HG03045 (cell line): ENCODE results near the gene RPS6KL1.

Source experiments
- ATAC-seq: cut with Tn5 transposase; IDR thresholded peaks from one replicate; pipeline ENCODE4 v1.9.1; 2021; ENCODE audit warnings: mild to moderate bottlenecking, moderate library complexity; ENCODE audit not compliant: unreplicated experiment

The RPS6KL1 gene

DNA sequence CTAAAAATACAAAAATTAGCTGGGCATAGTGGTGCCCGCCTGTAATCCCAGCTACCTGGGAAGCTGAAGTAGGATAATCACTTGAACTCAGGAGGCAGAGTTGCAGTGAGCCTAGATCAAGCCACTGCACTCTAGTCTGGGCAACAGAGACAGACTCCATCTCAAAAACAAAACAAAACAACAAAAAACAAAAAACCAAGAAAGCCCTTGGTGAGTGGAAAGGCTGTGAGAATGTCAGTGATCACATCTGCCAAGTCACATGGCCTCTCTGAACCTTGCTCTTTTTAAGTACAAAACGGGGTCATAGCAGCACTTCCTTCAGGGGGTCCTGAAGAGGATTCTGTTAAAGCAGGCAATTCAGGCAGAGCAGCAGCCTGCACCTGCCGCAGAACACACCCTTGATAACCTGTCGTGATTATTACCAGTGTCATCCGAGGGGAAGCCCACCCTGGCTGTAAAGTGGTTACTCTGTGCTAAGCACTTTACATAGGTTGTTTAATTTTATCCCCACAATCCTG lies 9.6 kb downstream of the RPS6KL1 start:
- no peak for ATAC-seq

DNA sequence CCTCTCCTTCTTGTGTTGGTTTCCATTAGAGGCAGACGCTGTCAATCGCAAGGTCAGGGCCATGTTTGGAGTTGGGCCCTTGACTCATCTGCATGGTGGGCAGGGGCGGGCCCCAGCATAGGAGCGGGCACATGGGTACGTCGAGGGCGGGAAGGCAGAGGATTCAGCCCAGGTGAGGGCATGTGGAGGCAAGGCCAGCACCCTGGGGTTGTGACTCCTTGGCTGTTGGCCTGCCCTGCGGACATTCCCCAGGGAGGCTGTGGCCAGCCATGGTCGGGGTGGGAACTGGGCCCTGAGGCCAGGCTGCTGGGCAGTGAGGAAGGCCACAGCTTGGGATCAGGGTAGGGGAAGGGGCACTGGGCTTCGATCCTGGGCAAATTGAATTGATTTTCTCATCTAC lies 10.3 kb downstream of the RPS6KL1 start:
- no peak for ATAC-seq

DNA sequence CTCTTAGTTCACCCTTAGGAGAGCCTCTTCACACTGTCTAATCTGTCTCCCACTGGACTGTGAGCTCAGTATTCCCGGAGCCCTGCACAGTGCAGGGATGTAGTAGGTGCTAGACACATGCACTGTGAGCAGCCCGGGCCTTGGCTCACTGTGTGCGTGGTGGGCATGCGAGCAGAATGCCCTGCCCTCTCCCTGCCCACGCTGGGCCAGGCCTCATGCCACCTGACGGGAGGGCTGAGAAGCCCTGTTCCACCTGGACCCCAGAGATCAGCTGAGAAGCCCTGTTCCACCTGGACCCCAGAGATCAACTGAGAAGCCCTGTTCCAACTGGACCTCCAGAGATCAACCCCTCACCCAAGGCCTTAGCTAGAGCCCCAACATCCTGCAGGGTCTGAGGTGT lies 10.9 kb downstream of the RPS6KL1 start:
- no peak for ATAC-seq

DNA sequence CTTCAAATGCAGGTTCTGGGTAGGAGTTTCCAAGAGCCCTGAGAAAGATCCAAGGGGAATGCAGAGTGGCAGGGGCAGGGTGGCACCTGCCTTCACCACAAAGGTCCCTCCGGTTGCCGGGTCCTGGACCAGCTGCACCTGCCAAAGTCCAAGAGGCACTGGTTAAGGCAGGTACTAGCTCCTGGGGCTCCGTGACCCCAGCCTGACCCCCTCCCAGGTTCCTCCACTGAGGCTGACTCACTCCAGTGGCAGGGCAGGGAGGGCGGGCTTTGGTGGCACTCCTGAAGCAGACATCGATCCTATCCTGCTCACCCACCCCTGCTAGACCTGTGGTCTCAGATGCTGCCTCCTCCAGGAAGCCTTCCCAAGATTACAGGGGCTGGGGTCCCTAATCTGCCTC lies 11.4 kb downstream of the RPS6KL1 start:
- ATAC-seq, result no peak

DNA sequence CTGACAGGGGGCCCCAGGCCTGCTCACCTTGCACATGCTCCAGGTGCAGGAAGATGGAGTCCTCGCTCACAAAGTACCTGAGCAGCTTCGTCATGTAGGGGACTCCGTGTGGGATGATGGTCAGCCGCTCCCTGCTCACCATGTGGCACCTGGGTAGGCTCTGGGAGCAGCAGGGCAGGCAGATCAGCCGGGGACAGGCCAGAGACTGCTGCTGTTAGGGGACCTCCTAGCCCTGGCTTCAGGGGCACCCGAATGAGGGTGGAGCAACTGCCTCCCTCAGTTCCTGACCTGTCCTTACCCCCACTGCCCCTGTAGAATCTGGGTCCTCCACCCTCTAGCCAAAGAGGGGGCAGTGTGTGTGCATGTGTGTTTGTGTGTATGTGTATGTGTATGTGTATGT lies 11.8 kb downstream of the RPS6KL1 start:
- no peak for ATAC-seq

DNA sequence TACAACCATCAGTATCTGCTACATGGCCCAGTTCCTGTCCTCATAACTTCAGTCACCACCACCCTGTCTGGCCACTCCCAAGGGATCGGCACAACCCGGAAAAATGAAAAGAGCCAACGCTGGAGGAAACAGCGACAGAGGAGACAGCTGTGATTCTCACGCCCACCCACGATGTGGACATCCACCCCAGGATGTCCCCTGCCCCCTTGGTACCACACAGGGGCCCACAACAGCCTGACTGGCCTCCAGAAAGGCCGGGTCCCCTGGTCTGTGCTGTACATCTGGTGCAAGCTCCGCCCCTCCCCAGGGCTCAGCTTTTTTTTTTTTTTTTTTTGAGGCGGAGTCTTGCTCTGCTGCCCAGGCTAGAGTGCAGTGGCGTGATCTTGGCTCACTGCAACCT lies 12.5 kb downstream of the RPS6KL1 start:
- no peak for ATAC-seq

DNA sequence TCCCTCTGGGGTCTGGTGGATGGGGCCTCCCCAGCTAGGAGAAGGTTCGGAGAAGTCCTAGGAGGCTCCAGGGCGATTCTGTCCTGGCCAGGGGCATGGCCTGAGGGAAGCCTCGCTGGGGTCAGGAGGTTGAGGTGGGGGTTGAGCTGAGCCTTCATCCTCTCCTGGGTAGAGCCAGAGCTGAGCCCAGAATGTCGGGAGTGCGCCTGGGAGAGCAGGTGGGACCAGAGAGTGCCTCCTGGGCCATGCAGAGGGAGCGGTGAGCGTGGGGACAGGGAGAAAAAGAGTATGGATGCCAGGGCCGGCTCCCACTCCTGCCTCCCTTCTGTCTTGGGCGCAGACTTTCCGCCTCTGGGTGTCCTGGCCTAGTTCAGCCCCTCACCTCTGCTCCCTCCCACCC lies 13.1 kb downstream of the RPS6KL1 start:
- no peak for ATAC-seq

DNA sequence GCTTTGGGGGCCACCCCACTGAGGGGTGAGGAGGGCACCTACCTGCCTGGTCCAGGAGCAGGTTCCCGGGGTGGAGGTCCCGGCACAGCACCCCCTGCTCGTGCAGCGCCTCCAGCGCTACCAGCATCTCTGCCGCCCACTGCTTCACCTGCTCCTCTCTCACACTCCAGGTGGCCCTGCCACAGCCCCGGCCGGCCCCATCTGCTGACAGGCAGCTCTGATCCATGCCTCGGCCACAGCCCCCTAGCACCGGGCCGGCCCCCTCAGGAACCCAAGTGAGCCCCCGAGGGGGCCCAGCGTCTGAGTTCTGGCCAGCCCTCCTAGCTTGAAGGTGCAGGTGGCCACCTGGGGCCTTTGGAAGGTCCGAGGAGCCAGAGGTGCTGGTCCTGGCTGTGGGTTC lies 13.6 kb downstream of the RPS6KL1 start:
- no peak for ATAC-seq

DNA sequence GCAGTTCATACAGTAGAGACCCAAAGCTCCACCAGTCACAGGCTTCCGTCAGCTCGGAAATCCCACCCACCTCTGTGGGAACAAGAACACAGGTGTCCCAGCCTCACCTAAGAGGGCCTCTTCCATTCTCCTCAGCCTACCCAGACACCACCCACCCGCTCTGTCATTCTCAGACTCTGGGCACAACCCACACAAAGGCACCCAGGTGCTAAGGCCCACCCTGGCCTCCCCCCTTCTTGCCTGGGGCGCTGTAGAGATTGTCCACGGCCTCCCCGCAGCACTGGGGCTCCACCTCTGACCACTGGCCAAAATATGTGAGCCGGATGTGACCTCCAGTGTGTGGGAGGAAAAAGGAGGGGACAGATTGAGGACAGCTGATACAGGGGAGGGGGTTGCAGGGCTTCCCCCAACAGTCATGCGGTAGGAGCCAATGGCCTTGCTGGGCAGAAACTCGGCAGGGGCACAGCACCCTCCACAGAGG lies 14.2 kb downstream of the RPS6KL1 start:
- no peak for ATAC-seq

DNA sequence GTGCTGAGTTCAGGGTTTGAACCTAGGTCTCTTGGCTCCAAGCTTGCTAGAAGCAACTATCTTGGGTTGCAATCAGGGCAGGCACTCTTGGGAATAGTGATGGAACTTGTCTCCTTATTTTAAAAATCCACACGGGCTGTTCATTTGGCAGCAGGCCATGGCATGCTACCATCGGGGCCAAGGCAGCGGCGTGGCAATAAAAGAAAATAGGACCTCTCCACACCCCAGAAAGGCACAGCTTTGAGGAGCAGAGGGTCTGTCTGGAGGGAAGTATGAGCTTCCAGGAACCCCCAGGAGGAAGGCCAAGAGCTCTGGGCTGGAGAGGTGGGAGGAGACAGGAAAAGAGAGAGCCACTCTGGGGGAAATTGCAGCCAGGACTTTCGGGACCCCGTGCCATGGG lies 15.3 kb downstream of the RPS6KL1 start:
- ATAC-seq, result no peak

DNA sequence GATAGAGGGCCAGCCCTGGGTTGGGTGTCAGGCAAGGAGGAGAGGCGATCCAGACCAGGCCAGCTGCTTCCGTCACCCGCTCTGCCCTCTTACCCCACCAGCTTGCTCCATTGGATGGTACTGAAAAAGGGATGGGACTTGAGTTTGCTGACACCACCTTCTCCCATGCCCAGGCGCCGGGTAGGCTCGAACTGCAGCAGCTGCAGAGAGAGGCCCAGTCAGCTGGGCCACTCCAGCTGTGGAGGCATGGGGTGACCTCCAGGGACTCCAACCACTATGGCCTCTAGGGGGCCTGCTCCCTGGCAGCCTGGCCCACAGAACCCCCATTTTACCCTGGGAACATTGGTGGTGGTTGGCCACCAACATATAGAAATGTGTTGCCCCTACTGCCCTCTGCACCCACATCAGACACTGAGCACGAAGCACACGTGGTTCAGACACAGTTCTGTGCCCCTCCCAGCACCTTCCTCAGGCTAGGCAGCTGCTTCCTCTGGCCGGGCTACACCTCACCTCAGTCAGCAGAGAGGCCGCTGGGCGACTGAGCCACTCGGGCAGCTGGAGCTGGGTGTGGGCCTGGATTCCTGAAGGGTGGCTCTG lies 16.0 kb downstream of the RPS6KL1 start:
- no peak for ATAC-seq

DNA sequence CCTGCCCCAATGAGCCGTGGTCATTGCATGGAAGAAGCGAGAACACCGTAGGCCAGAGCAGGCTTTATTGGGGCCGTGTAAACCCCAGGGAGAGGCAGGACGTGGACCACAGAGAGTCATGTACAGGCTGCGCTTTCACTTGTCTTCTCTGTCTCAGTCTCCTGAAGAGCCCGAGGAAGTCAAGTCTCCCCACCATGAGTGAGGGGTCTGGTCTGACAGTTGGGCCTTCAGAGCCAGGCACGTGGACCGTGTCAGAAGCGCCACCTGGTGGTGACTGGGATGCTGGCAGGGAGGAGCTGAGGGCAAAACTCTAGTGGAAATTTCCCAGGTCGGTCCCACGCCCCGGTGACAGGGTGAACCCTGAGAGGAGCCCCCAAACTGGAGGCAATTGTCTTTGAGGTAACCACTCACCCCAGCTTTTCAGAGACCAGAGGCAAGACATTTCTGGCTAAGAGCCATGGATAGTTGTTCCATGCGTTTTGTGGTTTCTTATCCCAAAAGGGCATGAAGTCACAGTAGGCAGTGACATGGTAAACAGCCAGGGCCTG lies 17.4 kb downstream of the RPS6KL1 start:
- no peak for ATAC-seq

DNA sequence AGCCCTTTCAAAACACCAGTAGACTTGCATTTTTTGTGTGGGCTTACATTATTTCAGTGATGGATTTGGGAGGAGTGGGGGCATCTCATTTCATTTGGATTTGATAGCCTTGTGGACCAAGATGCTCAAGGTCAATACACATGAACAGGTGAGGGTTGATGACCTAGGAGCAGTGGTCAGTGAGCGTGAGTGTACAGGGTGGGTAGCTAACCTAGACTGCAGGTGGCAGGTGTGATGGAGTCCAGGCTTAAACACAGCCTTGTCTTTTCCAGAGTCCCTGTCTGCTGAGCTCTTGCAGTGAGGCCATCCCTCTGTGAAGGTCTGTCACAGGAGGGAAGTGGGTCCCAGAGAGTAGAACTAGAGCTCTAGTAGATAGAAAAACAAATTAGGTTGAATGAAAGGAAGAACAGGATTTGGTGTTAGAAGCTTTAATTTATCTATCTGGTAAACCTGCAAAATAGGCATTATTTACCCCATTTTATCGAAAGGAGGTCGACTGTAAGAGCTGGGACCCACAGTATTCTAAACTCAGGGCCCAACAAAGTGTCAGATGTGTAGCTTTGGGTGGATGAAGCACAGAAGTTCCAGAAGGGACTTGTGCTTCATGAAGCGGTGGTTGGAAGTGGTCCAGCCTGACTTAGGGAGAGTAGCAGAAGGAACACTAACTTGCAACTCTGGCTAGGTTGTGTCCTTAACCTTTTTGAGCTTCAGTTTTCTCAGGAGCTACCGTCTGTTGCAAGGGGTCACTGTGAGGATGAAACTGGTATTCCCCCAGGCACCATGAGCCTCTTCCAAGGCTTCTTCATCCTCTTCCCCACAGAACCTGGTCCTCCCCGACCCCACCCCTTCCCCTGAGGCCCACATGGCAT lies 18.2 kb downstream of the RPS6KL1 start:
- ATAC-seq, result no peak

DNA sequence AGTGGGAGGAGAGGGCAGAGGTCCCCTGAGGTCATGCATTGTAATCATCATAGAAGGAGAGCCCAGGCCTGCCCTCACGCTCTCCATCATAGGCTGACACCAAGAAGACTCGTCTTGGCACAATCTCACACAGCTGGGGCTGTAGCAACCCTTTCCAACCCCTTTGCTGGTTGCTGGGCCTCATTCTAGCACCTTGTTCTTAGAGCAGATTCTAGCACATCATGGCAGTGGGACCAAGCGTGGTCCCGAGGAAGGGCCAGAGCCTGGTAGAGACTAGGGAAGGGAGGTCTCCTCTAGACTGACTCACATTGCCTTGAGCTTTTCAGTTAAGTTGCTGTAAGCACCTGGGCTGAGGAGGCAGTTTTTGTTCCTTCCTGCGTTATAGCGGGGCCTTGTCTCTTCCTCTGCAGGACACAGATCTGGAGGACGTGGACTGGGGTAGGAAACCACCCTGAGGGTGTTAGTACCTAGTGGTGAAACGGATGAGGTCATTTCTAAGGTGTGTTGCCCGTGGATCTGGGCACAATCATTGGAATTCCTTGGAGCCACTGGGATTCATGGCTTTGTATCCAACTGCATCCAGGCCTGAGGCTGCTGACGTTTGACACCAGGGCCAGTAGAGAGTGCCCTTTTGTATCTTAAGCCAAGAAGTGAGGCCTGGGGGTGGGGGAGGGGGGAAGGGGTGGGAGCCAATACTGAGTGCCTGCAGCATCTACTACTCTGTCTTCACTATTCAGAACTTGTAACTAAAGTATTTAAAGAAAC lies 19.9 kb downstream of the RPS6KL1 start:
- no peak for ATAC-seq

DNA sequence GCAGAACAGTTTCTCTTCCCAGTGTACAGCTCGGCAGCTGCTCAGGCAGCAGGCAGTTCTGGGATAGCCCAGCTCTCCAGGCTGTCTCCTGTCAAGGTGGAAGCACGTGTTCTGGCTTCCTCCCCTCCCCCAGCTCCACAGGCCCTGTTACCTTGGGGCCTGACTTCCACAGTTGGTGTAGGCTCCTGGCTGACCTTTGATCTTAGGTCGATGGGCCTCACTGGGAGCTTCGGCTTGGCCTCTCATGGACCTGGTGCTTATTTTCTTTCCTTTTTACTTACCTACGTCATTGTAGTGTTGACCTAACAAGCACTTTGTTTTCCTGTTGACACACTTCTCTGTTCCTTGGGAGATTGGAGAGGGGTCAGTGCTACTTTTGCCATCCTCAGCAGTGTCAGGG lies 24.4 kb downstream of the RPS6KL1 start:
- no peak for ATAC-seq

DNA sequence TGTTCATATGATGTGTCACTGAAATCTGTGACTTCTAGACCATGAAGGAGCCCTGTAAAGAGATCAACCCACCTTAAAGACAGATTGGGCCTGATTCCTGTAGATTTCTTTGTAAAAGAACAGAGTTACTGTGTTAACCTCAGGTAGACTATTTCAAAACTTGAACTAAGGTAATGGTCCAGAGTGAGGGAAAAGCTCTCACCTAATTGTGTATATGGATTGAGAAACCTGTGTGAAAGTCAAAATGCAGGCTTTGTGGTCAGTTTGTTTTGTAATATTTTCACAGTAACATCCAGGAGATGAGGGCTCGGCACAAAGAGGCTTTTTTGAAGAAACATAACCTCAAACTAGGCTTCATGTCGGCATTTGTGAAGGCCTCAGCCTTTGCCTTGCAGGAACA lies 25.0 kb downstream of the RPS6KL1 start:
- no peak for ATAC-seq

DNA sequence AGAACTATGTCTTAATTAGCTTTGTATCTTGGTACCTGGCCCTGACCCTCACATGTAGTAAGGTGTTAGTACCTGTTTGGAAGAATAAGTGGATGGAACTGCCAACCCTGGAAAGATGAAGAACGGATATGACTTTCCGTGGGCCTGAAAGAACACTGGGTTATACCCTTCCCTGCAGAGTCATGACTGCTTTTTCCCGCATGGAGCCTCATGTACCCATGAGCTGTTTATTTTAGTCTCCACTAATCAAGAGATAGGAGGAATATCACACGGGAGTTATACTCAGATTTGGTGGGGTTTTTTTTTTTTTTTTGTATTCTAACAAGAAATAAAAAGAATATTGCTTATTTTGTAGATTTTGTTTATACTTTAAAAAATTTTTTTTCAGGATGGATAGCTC lies 25.4 kb downstream of the RPS6KL1 start:
- ATAC-seq, result no peak

DNA sequence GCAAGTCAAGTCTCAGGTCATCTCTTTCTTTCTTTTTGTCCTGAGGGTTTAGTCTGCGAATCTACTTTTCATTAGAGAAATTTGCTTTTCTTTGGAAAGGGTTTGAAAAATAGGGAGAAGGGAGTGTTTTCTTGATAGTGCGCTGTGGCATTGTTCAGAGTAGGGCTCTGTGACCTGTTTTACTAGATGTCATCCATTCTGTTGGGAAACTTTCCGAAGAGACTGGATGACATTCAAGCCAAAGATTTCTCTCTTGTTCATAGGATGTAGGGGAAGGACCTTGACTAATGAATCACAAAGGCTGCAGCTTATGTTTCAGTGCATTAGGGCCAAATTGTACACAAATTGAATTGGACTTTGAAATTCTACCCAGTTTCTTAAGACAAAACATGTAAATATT lies 26.7 kb downstream of the RPS6KL1 start:
- ATAC-seq, result no peak

DNA sequence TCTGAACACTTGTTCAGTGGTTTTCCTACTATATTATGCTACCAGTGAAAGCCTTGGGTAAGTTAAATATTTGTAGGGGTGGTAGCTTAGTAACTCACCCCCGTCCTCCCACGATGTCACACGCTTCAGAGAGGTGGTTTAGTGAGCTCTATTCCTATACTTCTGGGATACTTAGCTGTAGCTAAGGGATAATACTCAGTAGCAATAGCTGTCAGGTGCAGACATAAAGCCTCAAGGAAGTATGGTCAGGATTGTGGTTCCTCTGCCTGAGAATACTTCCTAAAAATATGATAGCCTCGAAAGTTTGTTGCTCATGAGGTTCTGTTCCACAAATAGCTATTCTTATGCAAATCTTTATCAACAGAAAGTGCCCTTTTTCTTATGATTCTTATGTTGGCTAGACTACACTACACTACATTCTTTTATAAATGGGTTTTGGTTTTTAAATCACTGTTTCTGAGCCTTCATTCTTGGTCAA lies 29.4 kb downstream of the RPS6KL1 start:
- ATAC-seq, result no peak

DNA sequence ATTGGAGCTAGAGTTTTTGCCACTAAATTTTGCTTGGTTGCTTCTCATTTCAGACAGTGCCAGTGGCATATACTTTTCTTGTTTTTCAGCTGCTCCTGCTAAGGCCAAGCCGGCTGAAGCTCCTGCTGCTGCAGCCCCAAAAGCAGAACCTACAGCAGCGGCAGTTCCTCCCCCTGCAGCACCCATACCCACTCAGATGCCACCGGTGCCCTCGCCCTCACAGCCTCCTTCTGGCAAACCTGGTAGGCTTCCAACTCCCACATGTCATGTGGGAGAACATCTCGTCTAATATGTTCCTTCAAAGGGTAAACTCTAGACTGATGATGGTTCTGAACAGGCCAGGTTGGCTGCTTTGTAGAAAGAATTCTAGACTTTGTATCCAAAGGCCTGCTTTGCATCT lies 30.3 kb downstream of the RPS6KL1 start:
- ATAC-seq, result no peak

DNA sequence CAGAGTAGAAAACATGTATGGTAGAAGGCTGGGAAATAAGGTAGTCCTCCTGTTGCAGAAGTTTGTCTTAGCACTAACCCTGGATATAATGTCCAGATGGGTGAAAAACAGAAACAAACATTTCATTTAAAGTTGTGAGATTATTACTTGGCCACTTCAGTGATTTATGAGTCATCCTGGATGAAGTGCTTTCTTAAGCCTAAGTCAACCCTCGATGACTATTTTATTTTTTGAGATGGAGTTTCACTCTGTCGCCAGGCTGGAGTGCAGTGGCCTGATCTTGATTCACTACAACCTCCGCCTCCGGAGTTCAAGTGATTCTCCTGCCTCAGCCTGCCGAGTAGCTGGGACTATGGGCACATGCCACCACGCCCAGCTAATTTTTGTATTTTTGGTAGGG lies 31.2 kb downstream of the RPS6KL1 start:
- no peak for ATAC-seq
